Osteocyte (in vitro differentiated cells): ENCODE measurements around the gene C2orf76. TPM values are rescaled to one million over a fixed set of nuclear protein-coding genes. Genes with fewer than 3 reads are reported as not detected.

ENCODE experiments used
- DNase-seq: peaks from one replicate; pipeline ENCODE4 v3.0.0; 2021; ENCODE audit warnings: mixed read lengths; ENCODE audit not compliant: unreplicated experiment; ENCODE audit errors: extremely low spot score
- H3K27ac Mint-ChIP-seq: one replicate; pipeline ENCODE4 v1.8.0; 2021; ENCODE audit warnings: mild to moderate bottlenecking, mixed read lengths; ENCODE audit not compliant: unreplicated experiment
- H3K27me3 Mint-ChIP-seq: one replicate; pipeline ENCODE4 v1.8.0; 2021; ENCODE audit warnings: mixed read lengths; ENCODE audit not compliant: unreplicated experiment
- H3K36me3 Mint-ChIP-seq: one replicate; pipeline ENCODE4 v1.8.0; 2021; ENCODE audit warnings: mixed read lengths; ENCODE audit not compliant: unreplicated experiment
- H3K4me1 Mint-ChIP-seq: one replicate; pipeline ENCODE4 v1.8.0; 2021; ENCODE audit warnings: mixed read lengths; ENCODE audit not compliant: unreplicated experiment
- H3K4me3 Mint-ChIP-seq: one replicate; pipeline ENCODE4 v1.8.0; 2021; ENCODE audit warnings: mild to moderate bottlenecking, moderate library complexity, mixed read lengths; ENCODE audit not compliant: unreplicated experiment
- H3K9me3 Mint-ChIP-seq: one replicate; pipeline ENCODE4 v1.8.0; 2021; ENCODE audit warnings: mixed read lengths; ENCODE audit not compliant: unreplicated experiment
- total RNA-seq: library from RNA; stranded (reverse); gene quantifications from 2 replicates; pipeline ENCODE4 v1.2.1, GENCODE V29; 2021
- TF ChIP-seq, protein P1 (sequence below): fragments of 200-600 bp; sonication (generic); IDR thresholded peaks from 2 replicates; pipeline ENCODE4 v1.5.0; 2021; ENCODE audit warnings: antibody characterized with exemption, mild to moderate bottlenecking, moderate library complexity

C2orf76 gene
- total RNA-seq, 1 donor from 2014 or later: 11.1 TPM

DNA sequence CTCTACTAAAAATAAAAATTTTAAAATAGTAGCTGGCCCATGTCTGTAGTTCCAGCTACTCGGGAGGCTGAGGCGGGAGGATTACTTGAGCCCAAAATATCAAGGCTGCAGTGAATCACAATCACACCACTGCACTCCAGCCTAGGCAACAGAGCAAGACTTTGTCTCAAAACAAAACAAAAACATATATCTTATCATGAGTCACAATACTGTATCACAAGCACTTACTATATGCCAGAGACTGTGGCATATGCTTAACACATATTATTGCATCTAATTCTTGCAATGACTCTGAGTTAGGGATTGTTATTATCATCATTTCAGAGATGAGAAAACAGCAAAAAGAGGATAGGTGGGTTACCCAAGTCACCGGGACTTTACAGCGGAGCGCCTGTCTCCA, 35.5 kb upstream of the C2orf76 start:
- no peaks in the 10 kb centered on the region for H3K4me1 Mint-ChIP-seq

DNA sequence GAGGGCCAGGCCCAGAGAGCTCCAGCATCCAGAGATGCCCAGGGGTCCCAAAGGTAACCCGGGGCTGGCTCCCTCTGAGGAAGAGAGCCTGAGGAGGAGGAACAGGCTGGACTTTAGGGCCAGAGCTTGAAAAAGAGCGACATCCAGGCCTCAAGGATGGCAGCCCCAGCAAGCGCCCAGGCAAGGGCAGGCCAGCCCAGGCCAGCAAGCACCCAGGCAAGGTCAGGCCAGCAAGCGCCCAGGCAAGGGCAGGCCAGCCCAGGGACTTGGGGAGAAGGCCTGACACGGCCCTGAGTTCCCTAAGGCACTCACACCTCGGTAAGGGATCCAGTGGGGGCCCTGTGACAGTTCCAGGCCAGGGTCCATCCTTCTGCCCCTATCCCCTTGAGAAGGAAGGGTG, 30.6 kb upstream of the C2orf76 start:
- no peak overlapping the region for H3K27ac Mint-ChIP-seq
- no peak for DNase-seq
- no peak overlapping the region for H3K4me3 Mint-ChIP-seq
- H3K4me1 Mint-ChIP-seq: no peaks in the 10 kb centered on the region
- peaks cover 46% of the 10 kb centered on the region for H3K27me3 Mint-ChIP-seq
- TF ChIP-seq, protein P1, sequence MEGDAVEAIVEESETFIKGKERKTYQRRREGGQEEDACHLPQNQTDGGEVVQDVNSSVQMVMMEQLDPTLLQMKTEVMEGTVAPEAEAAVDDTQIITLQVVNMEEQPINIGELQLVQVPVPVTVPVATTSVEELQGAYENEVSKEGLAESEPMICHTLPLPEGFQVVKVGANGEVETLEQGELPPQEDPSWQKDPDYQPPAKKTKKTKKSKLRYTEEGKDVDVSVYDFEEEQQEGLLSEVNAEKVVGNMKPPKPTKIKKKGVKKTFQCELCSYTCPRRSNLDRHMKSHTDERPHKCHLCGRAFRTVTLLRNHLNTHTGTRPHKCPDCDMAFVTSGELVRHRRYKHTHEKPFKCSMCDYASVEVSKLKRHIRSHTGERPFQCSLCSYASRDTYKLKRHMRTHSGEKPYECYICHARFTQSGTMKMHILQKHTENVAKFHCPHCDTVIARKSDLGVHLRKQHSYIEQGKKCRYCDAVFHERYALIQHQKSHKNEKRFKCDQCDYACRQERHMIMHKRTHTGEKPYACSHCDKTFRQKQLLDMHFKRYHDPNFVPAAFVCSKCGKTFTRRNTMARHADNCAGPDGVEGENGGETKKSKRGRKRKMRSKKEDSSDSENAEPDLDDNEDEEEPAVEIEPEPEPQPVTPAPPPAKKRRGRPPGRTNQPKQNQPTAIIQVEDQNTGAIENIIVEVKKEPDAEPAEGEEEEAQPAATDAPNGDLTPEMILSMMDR: no peak
- H3K9me3 Mint-ChIP-seq: no peaks in the 10 kb centered on the region
- H3K36me3 Mint-ChIP-seq: no peaks in the 10 kb centered on the region

More for the DNA sequence above, 35.5 kb upstream of the C2orf76 start:
- no peak overlapping the region for H3K4me3 Mint-ChIP-seq
- no peaks in the 10 kb centered on the region for H3K36me3 Mint-ChIP-seq
- peaks cover 42% of the 10 kb centered on the region for H3K27me3 Mint-ChIP-seq
- H3K9me3 Mint-ChIP-seq: no peaks in the 10 kb centered on the region
- no peak overlapping the region for H3K27ac Mint-ChIP-seq
- no peak for DNase-seq
- TF ChIP-seq, protein P1: no peak

DNA sequence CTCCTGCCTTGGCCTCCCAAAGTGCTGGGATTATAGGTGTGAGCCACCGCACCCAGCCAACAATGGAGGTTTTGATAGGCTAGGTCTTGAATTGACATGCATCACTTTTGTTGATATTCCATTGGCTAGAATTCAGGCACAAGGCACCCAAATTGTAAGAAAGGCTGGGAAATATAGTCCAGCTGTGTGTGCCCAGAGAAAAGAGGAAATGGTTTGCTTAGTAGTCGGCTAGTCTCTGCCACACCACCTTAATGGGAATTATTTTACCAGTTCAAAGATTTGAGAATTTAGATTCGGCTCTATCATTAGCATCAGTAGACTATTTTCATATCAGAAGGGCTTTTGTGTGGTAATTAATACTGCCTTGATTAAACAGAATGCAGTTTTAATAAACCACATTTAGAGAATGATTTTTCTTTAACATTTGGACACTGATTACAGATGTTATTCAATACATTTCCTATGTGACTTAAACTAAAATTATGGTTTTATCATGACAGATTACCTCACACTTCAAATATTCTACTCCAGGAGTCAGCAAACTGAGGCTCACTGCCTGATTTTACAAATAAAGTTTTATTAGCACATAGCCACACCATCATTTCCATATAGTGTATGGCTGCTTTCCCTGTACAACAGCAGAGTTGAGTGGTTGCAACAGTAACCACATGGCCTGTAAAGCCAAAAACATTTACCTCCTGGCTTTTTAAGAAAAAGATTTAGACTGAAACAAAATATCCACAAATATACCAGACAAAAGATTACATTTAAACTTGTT, 27.5 kb upstream of the C2orf76 start:
- Mint-ChIP-seq H3K9me3 (no peaks in the 10 kb centered on the region), H3K36me3 (no peaks in the 10 kb centered on the region), H3K27ac (no peak overlapping the region), H3K4me1 (no peaks in the 10 kb centered on the region), H3K4me3 (no peak overlapping the region), H3K27me3 (peaks cover 51% of the 10 kb centered on the region)
- DNase-seq: no peak
- TF ChIP-seq, protein P1: no peak

DNA sequence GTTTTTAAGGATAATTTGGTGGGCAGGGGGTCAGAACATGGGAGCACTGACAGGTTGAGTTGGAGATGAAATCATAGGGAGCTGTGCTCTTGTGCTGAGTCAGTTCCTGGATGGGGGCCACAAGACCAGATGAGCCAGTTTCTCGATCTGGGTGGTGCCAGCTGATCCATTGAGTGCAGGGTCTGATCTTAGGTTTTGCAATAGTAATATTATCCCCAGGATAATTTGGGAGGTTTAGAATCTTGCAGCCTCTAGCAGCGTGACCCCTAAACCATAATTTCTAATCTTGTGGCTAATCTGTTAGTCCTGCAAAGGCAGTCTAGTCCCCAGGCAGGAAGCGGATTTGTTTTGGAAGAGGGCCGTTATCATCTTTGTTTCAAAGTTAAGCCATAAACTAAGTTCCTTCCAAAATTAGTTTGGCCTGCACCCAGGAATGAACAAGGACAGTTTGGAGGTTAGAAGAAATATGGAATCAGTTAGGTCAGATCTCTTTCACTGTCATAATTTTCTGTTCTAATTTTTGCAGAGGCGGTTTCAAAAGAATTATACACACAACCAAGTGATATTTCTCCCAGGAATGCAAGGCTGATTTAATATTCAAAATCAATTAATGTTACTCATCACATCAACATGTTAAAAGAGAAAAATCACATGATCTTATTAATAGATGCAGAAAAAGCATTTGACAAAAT, 23.1 kb upstream of the C2orf76 start:
- Mint-ChIP-seq H3K4me3 (no peak overlapping the region), H3K27ac (no peak overlapping the region), H3K36me3 (no peaks in the 10 kb centered on the region), H3K9me3 (no peaks in the 10 kb centered on the region), H3K27me3 (peaks cover 47% of the 10 kb centered on the region), H3K4me1 (peaks cover 9% of the 10 kb centered on the region)
- no peak for DNase-seq
- TF ChIP-seq, protein P1: no peak
